Kidney tubule cell (primary cell): ENCODE results near the gene LOXL1.
A peak's percentile ranks its signal among the peaks of the same experiment; 100 is the strongest.

Experiments
- DNase-seq: peaks from one replicate; pipeline ENCODE4 v3.0.0-alpha.2; 2018; ENCODE audit warnings: low spot score

LOXL1 gene

GRCh38 chr15:73994413-73994883, 68.2 kb downstream of the LOXL1 start, which contains the start of gene PML:
Gene PML (plus strand): TSS chr15:73994716. CDS start chr15:73994813, 97 bp downstream.
- DNase-seq = peak; percentile 96

- peak; percentile 20 for DNase-seq
These were observed 68.8 kb downstream of the LOXL1 start for GRCh38 chr15:73994912-73995622.

GRCh38 chr15:73996267-73996666, 70.0 kb downstream of the LOXL1 start:
- DNase-seq = no peak

GRCh38 chr15:73996939-73997338, 70.7 kb downstream of the LOXL1 start:
- DNase-seq = peak; percentile 46

DNA sequence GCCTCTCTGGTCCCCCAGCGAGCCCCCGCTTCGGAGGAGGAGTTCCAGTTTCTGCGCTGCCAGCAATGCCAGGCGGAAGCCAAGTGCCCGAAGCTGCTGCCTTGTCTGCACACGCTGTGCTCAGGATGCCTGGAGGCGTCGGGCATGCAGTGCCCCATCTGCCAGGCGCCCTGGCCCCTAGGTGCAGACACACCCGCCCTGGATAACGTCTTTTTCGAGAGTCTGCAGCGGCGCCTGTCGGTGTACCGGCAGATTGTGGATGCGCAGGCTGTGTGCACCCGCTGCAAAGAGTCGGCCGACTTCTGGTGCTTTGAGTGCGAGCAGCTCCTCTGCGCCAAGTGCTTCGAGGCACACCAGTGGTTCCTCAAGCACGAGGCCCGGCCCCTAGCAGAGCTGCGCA, 71.7 kb downstream of the LOXL1 start:
- no peak for DNase-seq
